HG03103 (cell line): ENCODE results near the gene CLIP2.
"Not testable (repeated sequence)": the region's sequence is repeated elsewhere in the genome, so short reads cannot be mapped to it uniquely, and the experiment has no call there.

Source experiments
- ATAC-seq: cut with Tn5 transposase; IDR thresholded peaks from one replicate; pipeline ENCODE4 v1.9.1; 2021; ENCODE audit warnings: low read depth; ENCODE audit not compliant: unreplicated experiment

Gene CLIP2

DNA sequence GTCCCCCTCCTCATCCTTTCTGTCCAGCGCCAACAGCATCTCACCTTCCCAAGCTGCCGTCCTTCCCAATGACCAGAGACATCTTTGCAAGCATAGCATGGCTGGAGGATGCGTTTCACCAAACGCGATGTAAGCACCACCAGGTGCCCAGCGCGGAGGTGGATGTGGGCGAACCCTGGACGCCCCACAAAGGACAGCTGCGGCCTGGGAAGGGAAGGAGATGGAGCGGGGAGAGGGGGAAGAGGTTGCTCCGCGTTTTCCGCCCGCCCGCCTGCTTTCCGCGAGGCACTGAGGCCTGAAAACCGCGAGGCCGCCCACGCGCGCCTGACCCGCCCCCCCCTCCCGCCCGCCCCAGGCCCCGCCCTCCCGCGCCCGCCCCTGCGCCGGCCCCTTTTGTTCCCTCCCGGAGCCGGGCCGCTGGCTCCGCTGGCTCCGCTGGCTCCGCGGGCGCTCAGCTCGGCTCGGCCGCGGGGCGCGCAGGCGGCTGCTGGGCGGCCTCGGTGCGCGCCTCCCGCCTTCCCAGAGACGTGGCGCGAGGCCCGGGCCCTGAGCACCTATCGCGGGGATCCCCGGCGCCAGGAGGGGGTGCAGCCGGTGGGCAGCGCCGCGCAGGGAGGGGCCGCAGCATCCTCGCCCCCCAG is at the start of gene CLIP2:
TSS of gene CLIP2 (plus strand) at position 390 of the 641 bp plus-strand sequence. CDS start 28,140 bp downstream, outside the sequence.
- ATAC-seq = no peak

DNA sequence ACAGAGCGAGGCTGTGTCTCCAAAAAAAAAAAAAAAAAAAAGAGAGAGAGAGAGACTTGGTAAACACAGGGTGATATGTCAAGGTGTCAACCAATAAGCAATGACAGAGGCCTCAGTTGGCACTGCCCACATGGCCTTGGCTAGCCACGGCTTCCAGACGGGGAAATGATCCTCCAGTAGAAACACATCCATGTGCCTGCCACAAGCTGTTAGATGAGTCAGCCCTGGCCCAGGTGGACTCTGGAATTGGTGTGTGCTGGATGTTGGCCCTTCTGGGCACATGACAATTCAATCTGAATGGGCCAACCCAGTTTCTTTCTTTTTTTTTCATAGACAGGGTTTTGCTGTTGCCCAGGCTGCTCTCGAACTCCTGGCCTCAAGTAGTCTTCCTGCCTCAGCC is 48.7 kb upstream of the CLIP2 start:
- no peak for ATAC-seq

DNA sequence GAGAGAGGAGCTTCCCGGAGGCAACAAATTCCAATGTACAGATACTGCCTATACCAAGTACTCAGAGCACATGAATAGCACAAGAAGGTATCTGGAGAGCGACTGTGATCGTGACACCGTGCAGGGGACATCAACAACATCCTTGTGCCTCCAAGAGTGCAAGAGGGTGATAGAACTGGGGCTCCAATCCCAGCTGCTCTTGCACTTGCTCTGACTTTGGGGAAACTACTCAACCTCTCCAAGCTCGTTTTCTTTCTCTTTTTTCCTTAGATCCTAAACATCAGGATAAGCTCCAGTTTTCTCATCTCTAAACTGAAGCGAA is 47.1 kb upstream of the CLIP2 start:
- ATAC-seq = no peak

DNA sequence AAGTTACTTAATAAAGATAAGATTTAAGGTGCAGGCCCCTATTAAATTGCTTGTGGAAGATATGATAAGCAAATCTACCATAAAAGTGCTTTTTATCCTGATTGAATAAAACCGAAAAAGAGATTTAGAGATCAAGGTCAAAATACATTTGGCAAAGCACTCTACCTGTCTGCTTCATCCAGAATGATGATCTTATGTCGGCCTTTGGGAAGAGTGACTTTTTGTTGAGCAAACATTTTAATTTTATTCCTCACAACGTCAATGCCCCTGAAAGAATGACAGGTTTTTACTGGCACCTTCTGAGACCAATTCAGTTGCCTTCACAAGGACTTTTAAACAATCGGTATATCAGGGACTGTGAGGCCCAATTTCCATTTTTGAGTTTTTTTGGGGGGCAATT is 42.7 kb upstream of the CLIP2 start:
- ATAC-seq = no peak

DNA sequence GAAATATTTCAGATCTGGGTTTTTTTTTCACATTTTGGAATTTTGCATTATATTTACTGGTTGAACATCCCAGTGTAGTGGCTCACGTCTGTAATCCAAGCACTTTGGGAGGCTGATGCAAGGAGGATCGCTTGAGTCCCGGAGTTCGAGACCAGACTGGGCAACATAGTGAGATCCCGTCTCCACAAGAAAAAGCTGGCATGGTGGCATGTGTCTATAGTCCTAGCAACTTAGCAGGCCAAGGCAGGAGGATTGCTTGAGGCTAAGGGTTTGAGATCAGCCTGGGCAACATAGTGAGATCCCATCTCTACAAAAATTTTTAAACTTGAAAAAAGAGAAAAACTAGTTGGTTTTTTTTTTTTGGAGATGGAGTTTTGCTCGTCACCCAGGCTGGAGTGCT is 41.1 kb upstream of the CLIP2 start:
- no peak for ATAC-seq

DNA sequence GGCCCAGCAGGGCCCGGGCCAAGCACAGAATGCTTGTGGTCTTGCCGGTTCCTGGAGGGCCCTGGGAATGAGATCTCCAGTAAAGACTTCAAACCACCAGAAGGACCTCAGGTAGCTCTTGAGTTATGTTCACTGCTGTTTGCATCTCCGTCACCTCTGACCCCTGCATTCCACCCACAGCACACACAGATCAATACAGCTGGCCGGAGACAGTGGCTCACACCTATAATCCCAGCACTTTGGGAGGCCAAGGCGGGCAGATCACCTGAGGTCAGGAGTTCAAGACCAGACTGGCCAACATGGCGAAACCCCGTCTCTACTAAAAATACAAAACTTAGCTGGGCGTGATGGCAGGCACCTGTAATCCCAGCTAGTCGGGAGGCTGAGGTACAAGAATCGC is 40.1 kb upstream of the CLIP2 start:
- not testable (repeated sequence) for ATAC-seq

DNA sequence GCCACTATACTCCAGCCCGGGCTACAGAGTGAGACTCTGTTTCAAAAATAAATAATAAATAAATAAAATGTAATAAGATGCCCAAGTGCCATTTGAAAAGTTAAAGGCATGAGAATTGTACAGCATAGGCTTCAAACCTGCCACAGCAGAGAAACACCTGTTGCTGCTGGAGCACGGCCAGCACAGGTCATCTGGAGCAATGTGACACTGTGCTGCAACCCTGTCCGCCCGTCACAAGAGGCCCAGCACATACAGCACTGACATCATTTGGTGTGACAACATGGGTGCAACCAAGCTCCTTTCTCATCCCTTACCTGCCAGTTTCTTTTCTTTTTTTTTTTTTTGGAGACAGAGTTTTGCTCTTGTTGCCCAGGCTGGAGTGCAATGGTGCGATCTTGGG is 36.3 kb upstream of the CLIP2 start:
- ATAC-seq = no peak

DNA sequence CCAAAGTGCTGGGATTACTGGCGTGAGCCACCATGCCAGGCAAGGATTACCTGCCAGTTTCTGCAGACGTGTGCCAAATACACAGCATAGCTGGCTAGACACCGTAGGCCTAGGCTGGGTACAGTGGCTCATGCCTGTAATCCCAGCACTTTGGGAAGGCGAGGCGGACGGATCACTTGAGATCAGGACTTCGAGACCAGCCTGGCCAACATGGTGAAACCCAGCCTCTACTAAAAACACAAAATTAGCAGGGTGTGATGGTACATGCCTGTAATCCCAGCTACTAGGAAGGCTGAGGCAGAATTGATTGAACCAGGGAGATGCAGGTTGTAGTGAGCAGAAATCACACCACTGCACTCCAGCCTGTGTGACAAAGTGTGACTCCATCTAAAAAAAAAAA is 35.9 kb upstream of the CLIP2 start:
- ATAC-seq = no peak

DNA sequence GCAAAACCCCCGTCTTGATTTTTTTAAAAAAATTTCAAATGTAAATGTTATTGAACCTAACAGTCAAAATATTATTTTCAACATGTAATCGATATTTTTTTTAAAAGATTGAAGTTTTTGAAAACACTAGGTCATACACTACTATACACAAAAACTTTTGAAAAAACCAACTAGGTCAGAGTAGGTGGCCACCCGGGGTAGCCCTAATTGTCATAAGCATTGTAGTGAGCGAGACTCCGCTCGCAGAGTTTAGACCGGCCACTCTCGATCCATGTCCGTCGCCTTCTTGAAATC is 35.4 kb upstream of the CLIP2 start:
- ATAC-seq = no peak

DNA sequence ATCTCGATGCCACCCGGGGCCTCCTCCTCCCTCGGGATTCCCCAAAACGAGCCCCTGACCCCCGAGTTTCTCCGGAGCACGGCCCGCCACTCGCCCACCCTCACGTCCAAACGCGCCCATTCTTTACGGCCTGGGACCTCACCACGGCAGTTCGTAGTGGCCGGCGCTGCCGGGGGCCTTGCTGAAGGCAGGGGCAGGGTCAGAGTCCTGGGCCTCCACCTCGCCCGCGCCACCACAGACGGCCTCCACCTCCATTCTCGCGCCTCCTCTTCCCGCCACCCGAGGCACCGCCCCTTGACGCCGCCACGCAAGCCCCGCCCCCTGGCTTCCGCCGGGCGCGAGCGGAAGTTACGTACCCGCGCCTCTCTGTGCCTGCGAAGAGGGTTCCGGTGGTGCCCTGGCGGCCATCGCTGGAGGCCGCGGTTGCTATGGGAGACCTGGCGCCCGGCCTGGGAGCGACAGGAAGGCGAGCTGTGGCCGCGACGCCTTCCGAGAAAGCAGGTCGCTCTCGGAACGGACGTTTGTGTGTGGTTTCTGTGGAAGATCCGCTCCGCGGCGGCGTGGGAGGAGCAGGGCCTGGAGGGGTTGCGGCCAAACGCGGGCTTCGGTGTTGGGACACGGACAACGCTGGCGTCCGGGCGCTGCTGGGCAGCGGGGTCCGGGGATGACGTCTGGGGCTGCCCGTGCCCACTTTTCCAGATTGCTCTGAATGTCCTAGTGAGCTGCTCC is 34.9 kb upstream of the CLIP2 start, which contains the start of gene RFC2:
TSS of gene RFC2 (minus strand) at position 271 of the 729 bp plus-strand sequence. CDS start at position 255, 16 bp downstream.
- ATAC-seq = peak; percentile 85

DNA sequence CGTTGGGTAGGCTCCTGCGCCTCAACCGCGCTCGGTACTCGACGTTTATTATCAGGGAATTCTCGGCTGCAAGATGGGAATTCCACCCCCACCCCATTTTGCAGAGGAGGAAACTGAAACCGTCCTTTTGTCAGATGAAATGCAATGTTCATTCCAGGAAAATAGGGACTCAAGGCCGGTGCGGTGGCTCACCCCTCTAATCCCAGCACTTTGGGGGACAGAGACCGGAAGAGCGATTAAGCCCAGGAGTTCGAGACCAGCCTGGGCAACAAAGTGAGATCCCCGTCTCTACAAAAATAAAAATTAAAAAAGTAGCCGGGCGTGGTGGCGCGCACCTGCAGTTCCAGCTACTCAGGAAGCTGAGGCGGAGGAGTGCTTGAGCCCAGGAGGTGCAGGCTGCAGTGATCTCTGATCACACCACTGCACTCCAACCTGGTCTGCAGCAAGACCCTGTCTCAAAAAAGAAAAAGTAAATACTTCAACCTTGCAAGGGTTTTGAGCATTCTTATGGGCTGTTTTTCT is 34.3 kb upstream of the CLIP2 start:
- ATAC-seq = no peak

DNA sequence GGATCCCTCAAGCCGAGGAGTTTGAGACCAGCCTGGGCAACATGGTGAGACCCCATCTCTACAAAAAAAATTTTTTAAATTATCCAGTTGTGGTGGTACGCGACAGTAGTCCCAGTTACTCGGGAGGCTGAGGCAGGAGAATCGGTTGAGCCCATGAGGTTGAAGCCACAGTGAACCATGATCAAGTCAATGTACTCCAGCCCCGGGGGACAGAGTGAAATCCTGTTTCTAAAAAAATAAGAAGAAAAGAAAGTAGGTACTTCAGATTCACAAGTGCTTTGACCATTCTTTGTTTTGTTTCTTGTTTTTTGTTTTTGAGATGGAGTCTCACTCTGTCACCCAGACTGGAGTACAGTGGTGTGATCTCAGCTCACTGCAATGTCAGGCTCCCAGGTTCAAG is 33.7 kb upstream of the CLIP2 start:
- not testable (repeated sequence) for ATAC-seq

DNA sequence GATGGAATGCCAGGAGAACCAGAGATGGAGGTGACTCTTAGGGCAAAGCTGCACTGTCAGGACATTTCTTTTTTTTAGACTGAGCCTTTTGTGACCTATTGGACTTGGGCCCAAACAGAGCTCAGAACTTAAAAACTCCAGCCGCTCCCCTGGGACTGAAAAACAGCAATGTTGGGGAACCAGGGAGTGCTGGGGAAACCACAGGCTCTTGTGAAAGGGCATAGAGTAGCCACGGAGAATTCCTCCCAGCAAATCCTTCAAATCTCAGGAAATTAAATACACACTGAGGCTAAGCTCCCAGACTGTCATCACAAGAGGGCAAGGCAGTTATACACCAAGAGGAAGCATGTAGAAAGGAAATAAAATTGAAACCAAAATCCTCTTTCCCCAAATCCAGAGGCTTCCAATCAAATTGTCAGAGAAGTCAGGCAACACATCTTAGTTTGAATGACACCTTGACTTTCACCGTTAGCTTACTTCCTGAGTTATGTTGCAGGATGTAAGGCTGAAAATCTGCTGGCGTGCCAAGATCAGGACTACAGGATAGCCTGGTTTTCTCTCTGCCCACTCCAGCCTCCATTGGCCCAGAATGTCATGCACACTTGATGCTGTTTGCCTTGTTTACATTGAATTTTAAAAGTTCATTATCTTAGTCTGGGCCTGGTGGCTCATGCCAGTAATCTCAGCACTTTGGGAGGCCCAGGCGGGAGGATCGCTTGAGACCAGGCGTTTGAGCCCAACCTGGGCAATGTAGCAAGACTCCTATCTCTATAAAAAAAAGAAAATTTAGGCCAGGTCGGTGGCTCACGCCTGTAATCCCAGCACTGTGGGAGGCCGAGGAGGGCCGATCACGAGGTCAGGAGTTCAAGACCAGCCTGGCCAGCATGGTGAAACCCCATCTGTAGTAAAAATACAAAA is 32.5 kb upstream of the CLIP2 start:
- ATAC-seq = no peak

DNA sequence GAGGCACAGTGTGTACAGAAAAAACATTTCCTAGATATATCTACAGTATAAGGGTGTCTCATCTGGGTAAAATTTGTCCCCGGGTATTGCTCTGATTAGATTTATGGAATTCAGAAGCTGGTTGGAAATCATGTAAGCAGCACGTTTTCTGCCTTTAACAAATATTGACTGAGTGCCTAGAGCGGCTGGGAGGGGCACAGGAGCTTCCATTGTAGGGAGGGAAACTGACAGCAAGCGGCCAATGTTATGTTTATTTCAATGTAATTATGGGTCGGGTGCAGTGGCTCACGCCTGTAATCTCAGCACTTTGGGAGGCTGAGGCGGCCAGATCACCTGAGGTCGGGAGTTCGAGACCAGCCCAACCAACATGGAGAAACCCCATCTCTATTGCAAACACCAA is 30.6 kb upstream of the CLIP2 start:
- no peak for ATAC-seq

DNA sequence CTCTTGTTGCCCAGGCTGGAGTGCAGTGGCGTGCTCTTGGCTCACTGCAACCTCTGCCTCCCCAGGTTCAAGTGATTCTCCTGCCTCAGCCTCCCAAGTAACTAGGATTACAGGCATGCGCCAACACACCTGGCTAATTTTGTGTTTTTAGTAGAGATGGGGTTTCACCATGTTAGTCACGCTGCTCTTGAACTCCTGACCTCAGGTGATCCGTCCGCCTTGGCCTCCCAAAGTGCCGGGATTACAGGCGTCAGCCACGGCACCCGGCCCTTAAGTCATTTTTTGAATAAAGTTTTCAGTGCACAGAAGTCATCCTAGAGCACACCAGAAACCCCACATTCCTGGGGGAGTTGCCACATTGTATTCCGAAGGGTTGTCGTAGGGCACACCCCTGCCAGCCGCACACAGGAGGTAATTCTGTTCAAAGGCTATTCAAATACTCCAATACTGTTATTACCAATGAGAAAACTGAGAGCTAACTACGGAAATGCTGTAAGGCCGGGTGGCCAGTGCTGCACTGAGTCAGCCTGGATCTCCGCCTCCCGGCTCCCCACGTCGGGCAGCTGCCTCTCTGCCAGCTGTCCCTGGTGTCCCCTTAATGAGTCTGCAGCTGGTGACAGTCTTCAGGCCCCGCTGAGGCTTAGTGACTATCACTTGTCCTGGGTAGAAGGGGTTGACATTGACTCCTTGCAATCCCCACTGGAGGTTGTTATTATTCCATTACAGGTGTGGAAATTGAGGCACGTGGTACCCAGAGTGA is 26.4 kb upstream of the CLIP2 start:
- ATAC-seq = no peak

DNA sequence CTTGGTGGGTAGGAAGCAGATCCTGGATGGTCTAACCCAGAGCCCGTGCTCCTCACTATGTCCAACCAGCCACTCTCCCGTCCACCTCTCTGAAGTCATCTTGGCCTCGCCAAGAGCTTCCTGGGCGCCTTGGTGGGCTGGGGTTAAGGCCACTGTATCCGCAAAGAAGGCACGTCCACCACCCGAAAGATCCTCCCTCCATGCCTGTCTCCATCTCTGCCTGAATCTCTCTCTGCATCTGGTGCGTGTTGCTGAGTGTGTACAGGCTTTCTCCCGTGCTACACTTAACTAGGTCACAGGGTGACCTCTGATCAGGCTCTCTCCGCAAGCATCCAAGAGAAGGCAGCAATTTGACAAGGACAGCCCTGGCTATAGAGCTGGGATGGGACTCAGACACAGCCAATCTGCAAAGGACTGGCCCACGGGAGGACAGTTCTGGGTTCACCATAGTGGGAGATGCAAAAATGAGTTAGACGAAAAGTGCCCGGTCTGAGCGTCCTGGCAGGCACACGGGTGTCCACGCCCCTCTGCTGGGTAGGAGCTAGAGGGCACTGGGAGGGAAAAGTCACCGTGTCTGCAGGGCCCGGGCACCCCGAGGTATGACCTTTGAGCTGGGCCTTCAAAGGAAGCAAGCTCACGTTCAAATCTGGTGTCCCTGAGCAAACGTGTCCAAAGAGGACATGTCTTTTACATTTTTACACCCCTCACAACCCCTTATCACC is 25.6 kb upstream of the CLIP2 start:
- ATAC-seq = no peak

DNA sequence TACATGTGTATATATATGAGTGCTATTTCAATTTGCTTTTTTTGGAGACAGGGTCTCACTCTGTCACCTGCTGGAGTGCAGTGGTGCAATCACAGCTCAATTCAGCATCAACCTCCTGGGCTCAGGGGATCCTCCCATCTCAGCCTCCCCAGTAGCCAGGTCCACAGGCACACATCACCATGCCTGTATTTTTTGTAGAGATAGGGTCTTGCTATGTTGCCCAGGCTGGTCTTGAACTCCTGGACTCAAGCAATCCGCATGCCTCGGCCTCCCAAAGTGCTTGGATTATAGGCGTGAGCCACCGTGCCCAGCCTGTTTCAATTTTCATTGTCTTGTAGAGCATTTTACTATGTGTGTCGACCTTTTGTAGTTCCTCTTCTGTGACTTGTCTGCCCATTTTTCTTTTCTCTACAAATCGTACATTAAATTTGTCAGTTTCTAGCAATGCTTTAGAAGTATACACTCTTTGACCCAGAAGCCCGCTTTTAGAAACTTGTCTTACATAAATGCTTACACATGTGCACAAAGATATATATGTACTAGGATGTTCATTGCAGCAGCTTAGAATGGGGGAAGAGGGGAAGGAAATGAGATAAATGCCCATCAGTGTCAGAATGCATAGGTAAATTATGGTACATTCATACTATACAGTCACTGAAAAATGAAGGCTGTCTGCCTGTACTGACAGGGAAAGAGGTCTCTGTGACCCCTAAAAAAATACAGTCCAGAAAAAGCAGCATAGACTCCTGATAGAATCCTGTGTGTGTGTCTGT is 22.8 kb upstream of the CLIP2 start:
- ATAC-seq = no peak

DNA sequence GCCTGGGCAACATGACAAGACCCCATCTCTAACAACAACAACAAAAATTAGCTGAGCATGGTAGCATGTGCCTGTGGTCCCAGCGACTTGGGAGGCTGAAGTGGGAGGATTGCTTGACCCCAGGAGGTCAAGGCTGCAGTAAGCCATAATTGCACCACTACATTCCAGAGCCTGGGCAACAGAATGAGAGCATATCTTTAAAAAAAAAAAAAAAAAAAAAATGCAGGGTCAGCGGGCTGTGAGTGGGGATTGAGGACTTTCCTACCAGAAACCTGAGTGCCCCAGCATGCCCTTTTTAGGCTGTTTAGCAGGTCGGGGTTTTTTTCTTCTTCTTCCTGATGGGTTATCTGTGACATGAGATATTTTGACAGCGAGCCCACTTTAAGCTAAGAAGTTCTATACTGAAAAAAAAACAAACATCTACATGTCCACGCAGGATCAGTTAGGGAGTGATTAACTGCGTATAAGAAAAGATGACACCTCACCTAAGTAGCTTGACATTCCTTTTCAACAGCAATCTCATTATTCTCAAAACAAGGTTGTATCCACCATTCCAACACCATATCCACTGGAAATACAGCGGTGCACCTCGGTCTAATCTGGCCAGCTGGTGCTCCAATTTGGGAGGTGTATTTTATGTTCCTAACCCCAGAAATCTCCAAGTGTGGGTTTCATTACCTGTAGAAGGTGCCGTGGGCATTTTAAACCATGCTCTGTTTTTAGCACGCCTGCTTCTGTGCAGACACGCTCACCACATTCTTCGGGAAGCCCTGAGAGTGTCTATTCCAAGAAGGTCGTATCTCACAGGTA is 21.2 kb upstream of the CLIP2 start:
- no peak for ATAC-seq
